ENCODE measurements around the gene MYBPC3. TPM values are rescaled to one million over a fixed set of nuclear protein-coding genes. Genes with fewer than 3 reads are reported as not detected.

Gene MYBPC3
- total RNA-seq, 1 donor from 2014 or later, result not detected

GRCh38 chr11:47376525-47377371, 24.2 kb upstream of the MYBPC3 start:
- Histone ChIP-seq H3K9ac (ENCODE audit: low read length) (no peak overlapping the region), H3K79me2 (ENCODE audit: insufficient read depth, low read length) (no peaks in the 10 kb centered on the region), H3K4me2 (ENCODE audit: low read length) (no peak overlapping the region), H3K4me1 (ENCODE audit: insufficient read depth, low read length) (peaks cover 6% of the 10 kb centered on the region), H3K4me3 (ENCODE audit: insufficient read depth, low read depth, low read length) (no peak overlapping the region), H3K9me3 (ENCODE audit: insufficient read depth, low read depth, low read length) (no peaks in the 10 kb centered on the region), H3K27me3 (ENCODE audit: insufficient read depth, low read length) (no peaks in the 10 kb centered on the region), H4K20me1 (ENCODE audit: insufficient read depth, low read length) (no peaks in the 10 kb centered on the region), H3K27ac (ENCODE audit: low read depth, low read length) (no peak overlapping the region), H3K36me3 (ENCODE audit: insufficient read depth, low read length) (no peaks in the 10 kb centered on the region), H2AFZ (ENCODE audit: low read depth, low read length) (no peak overlapping the region)
- Mint-ChIP-seq H3K27ac (ENCODE audit: unreplicated experiment) (no peak overlapping the region), H3K9me3 (ENCODE audit: unreplicated experiment) (no peaks in the 10 kb centered on the region), H3K27me3 (ENCODE audit: low read depth, unreplicated experiment) (no peaks in the 10 kb centered on the region), H3K4me1 (ENCODE audit: low read depth, unreplicated experiment) (peaks cover 11% of the 10 kb centered on the region), H3K4me3 (ENCODE audit: unreplicated experiment) (no peak overlapping the region), H3K36me3 (ENCODE audit: low read depth, unreplicated experiment) (no peaks in the 10 kb centered on the region)
- DNase-seq (ENCODE audit: low read depth) (no peak), FAIRE-seq (no peak)
- TF ChIP-seq EZH2 (IDR thresholded peaks at IDR 0.05; ENCODE audit: insufficient read depth, low read length) (no peak), CTCF (IDR thresholded peaks at IDR 0.05; ENCODE audit: insufficient read depth, low read depth, low read length) (no peak)

GRCh38 chr11:47376107-47376524, 23.6 kb upstream of the MYBPC3 start:
- no peak overlapping the region for H3K9ac ChIP-seq (ENCODE audit: low read length)
- H3K36me3 ChIP-seq (ENCODE audit: insufficient read depth, low read length), result no peaks in the 10 kb centered on the region
- no peaks in the 10 kb centered on the region for H3K9me3 ChIP-seq (ENCODE audit: insufficient read depth, low read depth, low read length)
- peaks cover 11% of the 10 kb centered on the region for H3K4me1 Mint-ChIP-seq (ENCODE audit: low read depth, unreplicated experiment)
- H3K79me2 ChIP-seq (ENCODE audit: insufficient read depth, low read length), result no peaks in the 10 kb centered on the region
- H3K27ac Mint-ChIP-seq (ENCODE audit: unreplicated experiment), result no peak overlapping the region
- no peak for DNase-seq (ENCODE audit: low read depth)
- H3K4me2 ChIP-seq (ENCODE audit: low read length), result no peak overlapping the region
- TF ChIP-seq EZH2 (IDR thresholded peaks at IDR 0.05; ENCODE audit: insufficient read depth, low read length) (no peak), CTCF (IDR thresholded peaks at IDR 0.05; ENCODE audit: insufficient read depth, low read depth, low read length) (no peak)
- no peak overlapping the region for H3K4me3 ChIP-seq (ENCODE audit: insufficient read depth, low read depth, low read length)
- H3K9me3 Mint-ChIP-seq (ENCODE audit: unreplicated experiment), result no peaks in the 10 kb centered on the region
- H3K27me3 ChIP-seq (ENCODE audit: insufficient read depth, low read length), result no peaks in the 10 kb centered on the region
- peaks cover 6% of the 10 kb centered on the region for H3K4me1 ChIP-seq (ENCODE audit: insufficient read depth, low read length)
- no peak overlapping the region for H2AFZ ChIP-seq (ENCODE audit: low read depth, low read length)
- no peak overlapping the region for H3K27ac ChIP-seq (ENCODE audit: low read depth, low read length)
- H3K27me3 Mint-ChIP-seq (ENCODE audit: low read depth, unreplicated experiment), result no peaks in the 10 kb centered on the region
- no peaks in the 10 kb centered on the region for H4K20me1 ChIP-seq (ENCODE audit: insufficient read depth, low read length)
- H3K4me3 Mint-ChIP-seq (ENCODE audit: unreplicated experiment), result no peak overlapping the region
- no peaks in the 10 kb centered on the region for H3K36me3 Mint-ChIP-seq (ENCODE audit: low read depth, unreplicated experiment)
- FAIRE-seq, result no peak

- no peaks in the 10 kb centered on the region for H3K36me3 Mint-ChIP-seq (ENCODE audit: low read depth, unreplicated experiment)
- no peaks in the 10 kb centered on the region for H3K79me2 ChIP-seq (ENCODE audit: insufficient read depth, low read length)
- H3K4me2 ChIP-seq (ENCODE audit: low read length), result no peak overlapping the region
- DNase-seq (ENCODE audit: low read depth) (no peak), FAIRE-seq (no peak)
- no peak for TF ChIP-seq EZH2 (IDR thresholded peaks at IDR 0.05; ENCODE audit: insufficient read depth, low read length)
- TF ChIP-seq CTCF (IDR thresholded peaks at IDR 0.05; ENCODE audit: insufficient read depth, low read depth, low read length), result no peak
- peaks cover 6% of the 10 kb centered on the region for H3K4me1 ChIP-seq (ENCODE audit: insufficient read depth, low read length)
- H3K27ac ChIP-seq (ENCODE audit: low read depth, low read length), result no peak overlapping the region
- no peaks in the 10 kb centered on the region for H3K9me3 Mint-ChIP-seq (ENCODE audit: unreplicated experiment)
- H3K27me3 ChIP-seq (ENCODE audit: insufficient read depth, low read length), result no peaks in the 10 kb centered on the region
- H3K27ac Mint-ChIP-seq (ENCODE audit: unreplicated experiment), result no peak overlapping the region
- no peak overlapping the region for H2AFZ ChIP-seq (ENCODE audit: low read depth, low read length)
- no peaks in the 10 kb centered on the region for H3K36me3 ChIP-seq (ENCODE audit: insufficient read depth, low read length)
- no peaks in the 10 kb centered on the region for H3K9me3 ChIP-seq (ENCODE audit: insufficient read depth, low read depth, low read length)
- no peak overlapping the region for H3K9ac ChIP-seq (ENCODE audit: low read length)
- H3K4me3 ChIP-seq (ENCODE audit: insufficient read depth, low read depth, low read length), result no peak overlapping the region
- no peak overlapping the region for H3K4me3 Mint-ChIP-seq (ENCODE audit: unreplicated experiment)
- no peaks in the 10 kb centered on the region for H3K27me3 Mint-ChIP-seq (ENCODE audit: low read depth, unreplicated experiment)
- no peaks in the 10 kb centered on the region for H4K20me1 ChIP-seq (ENCODE audit: insufficient read depth, low read length)
- H3K4me1 Mint-ChIP-seq (ENCODE audit: low read depth, unreplicated experiment), result peaks cover 11% of the 10 kb centered on the region
These were observed 23.1 kb upstream of the MYBPC3 start for GRCh38 chr11:47375546-47376085.
